HG03095 (cell line): Measurements from ENCODE around the gene CCDC74B.
"Not testable (repeated sequence)": the region's sequence is repeated elsewhere in the genome, so short reads cannot be mapped to it uniquely, and the experiment has no call there.

ENCODE experiments used
- ATAC-seq: cut with Tn5 transposase; IDR thresholded peaks from one replicate; pipeline ENCODE4 v1.9.1; 2021; ENCODE audit warnings: moderate library complexity; ENCODE audit not compliant: unreplicated experiment

CCDC74B gene

DNA sequence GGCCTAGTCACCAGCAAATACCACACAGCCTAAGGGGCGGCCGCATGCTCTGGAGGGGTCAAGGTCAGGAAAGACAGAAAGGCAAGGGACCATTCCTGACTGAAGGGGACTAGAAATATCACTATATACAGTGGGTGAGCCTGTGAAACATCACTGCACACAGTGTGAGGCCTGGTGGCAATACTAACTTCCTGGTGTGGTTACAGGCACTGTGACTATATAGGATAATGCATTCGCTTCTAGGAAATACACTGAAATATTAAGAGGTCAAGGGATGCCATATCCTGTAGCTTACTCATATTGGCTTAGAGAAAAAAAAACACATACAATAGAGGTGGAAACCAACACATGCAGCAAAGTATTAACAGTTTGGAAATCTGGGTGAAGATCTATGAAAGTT lies 24.3 kb upstream of the CCDC74B start:
- ATAC-seq: not testable (repeated sequence)

DNA sequence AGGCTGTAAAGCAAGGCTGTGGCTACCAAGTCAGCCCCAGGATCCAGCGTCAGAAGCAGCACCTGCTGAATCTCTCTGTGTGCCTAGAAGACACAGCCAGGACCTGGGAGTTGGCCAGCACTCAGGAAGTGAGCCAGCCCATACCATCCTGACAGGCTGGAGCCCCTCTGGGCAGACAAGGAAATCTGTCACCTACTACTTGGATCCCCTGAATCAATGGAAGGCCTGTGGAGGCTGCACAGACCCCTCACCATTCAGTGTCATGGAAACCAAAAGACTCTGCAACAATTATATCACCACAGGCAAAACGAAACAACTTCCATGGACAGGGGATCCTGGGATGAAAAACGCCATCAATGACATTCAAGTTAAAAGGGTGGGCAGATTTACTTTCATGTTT lies 21.7 kb upstream of the CCDC74B start:
- ATAC-seq: not testable (repeated sequence)

DNA sequence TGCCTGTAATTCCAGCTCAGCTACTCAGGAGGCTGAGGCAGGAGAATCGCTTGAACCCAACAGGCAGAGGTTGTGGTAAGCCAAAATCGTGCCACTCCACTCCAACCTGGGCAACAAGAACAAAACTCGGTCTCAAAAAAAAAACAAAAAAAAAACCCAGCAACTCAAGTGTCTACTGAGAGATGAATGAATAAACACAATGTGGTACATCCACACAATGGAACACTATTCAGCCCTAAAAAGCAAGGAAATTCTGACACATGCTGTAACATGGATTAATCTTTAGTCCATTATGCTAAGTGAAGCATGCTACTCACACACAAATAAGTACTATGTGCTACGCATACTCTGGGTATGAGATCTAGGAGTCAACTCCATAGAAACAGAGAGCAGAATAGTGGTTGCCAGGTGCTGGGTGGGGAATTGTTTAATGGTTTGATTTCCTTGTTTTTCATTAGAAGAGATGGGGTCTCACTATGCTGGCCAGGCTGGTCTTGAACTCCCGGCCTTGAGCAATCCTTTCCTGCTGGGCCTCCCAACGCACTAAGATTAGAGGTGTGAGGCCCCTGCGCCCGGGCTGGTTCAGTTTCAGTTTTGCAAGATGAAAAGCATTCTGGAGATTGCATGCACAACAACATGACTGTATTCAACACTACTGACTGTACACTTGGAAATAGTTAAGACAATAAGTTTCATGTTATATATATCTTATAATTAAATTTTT lies 20.5 kb upstream of the CCDC74B start:
- no peak for ATAC-seq

GRCh38 chr2:130162968-130163367 lies 18.1 kb upstream of the CCDC74B start:
- no peak for ATAC-seq

GRCh38 chr2:130162486-130162885 lies 17.6 kb upstream of the CCDC74B start:
- not testable (repeated sequence) for ATAC-seq

DNA sequence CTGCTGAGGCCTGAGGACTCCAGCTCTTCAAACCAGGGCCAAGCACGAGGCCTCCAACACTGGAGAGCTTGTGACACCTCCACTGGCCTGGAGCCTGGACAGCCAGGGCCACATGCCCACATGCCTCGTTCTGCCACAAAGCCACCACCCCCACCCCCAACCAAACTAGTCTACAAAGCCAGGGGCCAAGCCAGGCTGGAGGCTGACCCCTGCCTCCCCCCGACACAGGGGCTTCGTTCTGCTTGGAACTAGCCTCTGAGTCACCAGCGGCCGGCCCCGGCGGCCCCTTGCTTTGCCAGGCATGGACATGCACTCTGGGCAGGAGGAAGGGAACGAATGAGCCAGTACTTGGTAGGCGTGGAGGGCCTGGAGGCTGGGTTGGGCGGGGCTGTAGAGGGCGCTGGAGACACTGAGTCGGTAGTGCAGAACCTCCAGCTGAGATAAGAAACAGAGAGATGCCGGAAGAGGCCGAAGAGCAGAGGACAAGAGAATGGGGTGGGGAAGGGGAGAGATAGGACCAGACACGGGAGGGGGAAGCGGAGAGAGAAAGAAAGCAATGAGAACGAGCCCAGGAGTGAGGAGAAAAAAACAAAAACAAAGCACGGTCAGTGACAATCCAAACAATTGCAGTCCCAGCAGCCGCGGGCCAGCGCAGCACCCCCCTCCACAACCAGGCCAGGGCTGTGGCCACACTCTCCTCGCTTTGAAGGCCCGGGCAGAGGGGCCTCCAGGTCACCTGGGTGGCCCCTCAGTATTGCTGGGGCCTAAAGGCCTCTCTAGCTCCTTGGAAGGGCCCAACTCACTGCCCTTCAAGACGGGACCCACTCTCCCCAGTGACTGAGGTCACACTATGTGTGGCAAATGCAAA lies 16.2 kb upstream of the CCDC74B start:
- not testable (repeated sequence) for ATAC-seq

- ATAC-seq: no peak
Measured at GRCh38 chr2:130160131-130160530, 15.2 kb upstream of the CCDC74B start.

DNA sequence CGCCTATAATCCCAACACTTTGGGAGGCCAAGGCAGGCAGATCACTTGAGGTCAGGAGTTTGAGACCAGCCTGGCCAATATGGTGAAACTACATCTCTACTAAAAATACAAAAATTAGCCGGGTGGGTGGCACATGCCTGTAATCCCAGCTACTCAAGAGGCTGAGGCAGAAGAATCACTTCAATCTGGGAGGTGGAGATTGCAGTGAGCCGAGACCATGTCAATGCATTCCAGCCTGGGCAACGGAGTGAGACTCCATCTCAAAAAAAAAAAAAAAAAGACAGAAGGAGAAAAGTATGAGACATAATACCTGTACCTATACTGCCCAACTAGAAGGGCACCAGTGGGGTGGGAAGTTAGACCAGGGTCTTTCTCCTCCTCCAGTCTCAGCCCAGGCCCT lies 14.5 kb upstream of the CCDC74B start:
- ATAC-seq: not testable (repeated sequence)

DNA sequence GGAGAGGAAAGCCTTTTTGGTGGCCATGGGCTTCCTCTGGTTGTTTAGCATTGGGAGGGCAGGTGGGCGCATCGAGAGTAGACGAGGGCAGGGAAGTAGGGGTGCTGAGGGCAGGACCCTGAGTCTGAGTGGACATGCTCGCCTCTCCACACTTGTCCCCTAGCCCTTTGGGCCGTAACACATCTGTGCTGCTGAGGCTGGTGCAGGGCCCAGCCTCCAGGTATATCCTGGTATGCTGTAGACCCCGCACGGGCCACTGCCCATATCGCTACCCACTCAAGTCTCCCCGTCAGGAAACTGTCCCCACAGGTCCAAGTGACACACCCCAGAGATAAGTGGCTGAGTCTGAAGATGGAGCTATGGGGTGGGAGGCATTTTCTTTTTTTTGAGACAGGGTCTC lies 13.7 kb upstream of the CCDC74B start:
- ATAC-seq: no peak

GRCh38 chr2:130157825-130158514 lies 13.1 kb upstream of the CCDC74B start:
- peak; percentile 90 for ATAC-seq

DNA sequence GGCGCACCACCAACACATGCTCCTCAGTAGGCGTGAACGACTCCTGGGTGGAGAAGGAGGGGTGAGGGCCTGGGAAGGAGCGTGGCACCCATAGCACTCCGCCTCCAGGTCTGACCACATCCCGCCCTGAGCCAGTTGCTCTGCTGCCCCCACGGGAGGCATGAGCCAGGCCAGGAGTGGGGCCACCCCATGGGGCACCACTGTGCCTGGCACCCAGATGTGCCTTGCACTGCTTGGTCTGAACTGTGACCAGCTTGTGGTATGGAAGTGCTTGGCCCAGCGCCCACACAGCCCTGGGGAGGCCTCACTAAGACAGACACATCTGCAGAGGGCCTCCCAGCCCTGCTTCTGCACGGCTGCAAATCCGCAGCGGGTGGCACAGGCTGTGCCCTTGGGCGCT lies 12.4 kb upstream of the CCDC74B start:
- ATAC-seq: peak; percentile 8

GRCh38 chr2:130156624-130157004 lies 11.7 kb upstream of the CCDC74B start:
- ATAC-seq: no peak

DNA sequence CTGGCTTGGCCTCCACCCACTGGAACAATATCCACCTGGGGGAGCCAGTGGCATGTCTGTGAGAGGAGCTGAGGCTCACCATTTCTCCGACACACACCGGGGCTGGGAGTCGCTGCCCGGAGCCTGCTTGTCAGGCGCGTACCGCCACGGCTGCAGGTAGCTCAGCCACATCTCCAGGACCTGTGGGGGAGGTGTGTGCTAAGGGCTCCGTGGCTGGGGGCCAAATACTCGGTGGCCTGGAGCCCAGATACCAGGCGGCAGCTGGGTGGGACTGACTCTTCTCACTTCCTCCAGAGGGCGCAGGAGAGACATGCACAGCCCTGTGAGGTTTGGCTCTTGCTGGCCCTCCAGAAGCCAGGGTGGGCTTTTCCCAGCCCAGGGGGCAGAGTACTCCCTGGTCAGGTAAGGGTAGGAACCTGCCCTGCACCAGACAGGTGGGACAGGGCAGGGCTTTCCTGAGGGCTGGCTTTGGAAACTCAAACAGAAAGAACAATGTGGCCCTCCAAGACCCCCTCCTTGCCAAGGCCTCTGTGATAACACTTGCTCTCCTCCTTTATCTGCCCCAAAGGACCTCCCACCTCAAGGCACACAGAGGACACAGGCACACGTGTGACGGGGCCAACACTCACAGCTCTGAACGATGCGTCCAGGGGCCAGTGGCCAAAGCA lies 11.2 kb upstream of the CCDC74B start:
- not testable (repeated sequence) for ATAC-seq

DNA sequence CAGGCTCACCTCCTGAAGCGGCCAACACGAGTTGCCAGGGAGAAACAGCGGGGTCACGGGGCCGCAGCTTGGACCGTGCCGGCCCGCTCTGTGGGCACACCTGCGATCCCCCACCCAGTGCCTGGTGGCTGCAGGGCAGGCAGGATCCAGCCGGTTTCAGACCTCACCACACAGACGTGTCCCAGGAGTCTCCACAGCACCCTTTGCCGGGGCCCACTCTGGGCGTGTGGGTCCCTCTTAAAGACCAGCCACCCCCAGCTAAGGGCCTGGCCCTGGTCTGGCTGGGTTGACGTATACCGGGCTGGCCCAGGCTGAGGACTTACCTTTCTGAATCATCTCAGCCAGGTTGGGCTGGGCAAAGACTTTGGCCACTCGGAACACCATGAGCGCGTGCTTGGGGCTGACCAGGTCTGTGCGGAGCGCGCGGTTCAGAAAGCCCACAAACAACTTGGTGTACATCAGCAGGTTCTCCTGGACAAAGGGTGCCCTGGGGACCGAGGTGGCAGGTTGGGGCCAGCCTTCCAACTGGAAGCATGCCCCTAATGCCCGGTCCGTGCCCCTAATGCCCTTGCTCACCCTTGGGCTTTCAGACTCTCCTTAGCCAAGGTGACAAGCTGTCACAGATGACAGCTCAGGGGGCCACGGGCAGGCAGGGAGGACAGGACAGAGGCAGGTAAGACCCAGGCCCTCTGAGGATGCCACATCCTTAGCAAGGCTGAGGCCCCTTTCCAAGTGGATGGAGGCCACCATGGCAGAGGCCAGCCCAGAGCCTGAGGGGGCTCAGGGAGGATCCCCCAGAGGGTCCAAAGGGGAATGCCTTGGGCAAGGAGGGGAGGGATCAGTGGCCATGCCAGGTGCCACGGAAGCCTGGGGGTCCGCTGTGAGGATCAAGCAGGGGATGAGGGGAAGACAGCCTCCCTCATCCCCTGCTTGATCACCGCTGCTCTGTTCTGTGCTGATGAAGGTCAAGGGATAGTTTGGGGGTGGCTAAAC lies 10.2 kb upstream of the CCDC74B start:
- ATAC-seq: no peak

DNA sequence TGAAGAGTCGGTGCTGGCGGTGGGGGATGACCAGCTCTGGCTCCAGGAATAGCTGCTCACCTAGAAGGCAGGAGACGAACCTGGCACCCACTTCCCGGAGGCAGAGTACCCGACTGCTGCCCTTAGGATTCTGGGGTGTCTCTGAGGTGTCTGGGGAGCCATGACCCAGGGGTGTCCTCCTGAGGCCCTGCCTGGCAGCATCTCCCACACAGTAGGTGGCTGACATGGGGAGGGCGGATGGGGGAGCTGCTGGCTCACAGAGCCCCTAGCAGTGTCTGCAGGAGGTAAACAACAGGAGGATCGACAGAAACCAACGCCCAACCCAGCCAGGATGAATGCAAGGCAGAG lies 9.5 kb upstream of the CCDC74B start:
- ATAC-seq: not testable (repeated sequence)

DNA sequence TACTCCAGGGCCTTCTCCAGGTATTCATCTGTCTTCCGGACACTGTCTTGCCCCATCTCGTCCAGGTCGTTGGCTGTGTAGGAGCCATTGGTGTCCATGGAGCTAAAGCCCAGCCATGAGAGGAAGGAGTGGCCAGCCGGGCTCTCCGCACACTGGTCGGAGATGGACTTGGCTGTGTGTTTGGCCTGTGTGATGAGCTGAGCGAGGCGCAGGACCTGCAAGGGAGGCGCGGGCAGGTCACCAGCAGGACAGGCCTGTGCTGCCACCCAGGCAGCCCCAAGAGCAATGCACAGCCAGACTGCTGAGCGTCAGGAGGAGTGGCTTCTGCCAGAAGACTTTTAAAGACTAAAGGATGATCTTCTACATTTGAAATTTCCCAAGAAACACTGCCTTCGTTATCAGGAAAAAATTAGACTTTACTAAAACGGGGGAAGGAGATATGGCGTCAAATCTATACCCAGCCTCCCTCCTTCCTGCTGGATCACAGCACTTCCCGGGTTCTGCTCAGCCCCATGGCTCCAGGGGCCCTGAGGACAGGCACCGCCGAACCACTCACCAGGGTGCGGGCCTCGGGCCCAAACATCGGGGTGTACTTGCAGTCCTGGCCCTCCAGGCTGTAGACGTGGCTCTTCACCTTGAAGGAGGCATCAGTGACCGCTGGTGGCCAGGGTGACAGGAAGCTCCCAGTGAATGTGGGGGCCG lies 9.0 kb upstream of the CCDC74B start:
- ATAC-seq: not testable (repeated sequence)

DNA sequence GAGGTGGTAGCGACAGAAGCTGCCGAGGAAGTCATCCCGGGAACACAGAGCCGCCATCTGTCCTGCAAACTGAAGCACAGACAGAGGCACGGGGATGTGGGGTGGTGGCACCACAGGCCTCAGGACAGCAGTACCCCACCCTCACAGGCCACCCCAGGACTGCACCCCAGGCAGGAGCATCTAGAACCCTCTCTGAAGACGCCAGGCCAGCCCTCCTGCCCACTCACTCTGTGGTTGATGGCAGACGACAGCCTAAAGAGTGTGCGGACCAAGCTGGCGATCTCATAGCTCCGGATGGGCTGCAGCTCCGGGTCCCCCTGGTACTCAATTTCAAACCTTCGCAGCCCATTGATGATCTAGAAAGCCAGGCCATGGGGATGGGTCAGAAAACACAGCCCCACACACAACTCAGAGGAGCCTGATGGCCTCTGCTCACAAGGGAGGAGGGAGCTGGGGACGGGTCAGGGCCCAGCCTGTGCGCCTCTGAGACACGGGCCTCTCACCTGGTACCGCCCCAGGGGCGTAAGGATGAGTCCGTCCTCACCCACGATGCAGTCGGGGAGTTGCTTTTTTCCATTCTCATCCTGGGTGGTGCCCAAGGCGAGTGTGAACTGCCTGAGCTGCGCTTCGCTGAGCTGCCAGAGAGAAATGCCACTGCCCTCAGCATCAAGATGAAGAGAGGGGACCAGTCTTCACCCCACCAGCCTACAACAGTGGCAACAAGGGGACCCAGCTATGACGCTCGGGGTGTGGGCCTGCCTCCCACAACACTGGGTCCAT lies 8.1 kb upstream of the CCDC74B start:
- no peak for ATAC-seq

DNA sequence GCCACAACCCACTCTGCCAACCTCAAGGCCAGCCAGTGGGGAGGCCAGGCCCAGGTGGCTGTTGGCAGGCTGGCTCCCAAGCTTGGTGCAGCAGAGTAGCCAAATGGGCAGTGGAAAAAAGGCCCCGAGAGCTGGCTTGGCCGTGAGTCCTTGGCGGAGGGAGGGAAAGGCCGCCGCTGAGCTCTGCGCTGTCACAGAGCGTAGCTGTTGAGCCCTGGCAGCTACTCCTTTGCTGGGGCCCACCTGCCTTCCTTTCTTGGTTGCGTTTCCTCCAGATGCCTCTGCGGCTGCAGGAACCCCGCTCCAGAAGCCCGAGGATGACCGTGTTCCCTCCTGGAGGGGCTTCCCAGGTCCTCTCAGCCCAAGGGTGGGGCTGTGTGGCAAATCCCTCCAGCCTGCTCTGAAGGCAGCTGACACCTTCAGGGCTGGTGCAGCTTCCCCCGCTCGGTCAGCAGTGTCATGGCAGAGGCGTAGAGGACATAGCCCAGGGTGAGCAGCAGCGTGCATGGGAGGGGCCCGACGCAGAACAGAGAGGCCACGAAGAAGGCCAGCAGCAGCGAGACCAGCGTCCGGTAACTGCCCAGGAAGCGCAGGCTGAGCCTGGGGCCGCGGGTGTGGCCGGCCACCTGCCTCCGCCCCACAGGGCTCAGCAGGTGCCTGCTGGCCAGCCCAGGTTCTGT lies 7.4 kb upstream of the CCDC74B start:
- ATAC-seq: not testable (repeated sequence)
